Ovary (tissue), 3 donors: ENCODE results near the gene DNAJB1.

ENCODE experiments used
- EP300 ChIP-seq: sonication (generic); formaldehyde crosslinking; IDR thresholded peaks from one replicate; pipeline ENCODE4 v1.6.1; 2017; ENCODE audit warnings: antibody characterized with exemption
- POLR2A ChIP-seq: fragments of 450-650 bp; IDR thresholded peaks from one replicate; pipeline ENCODE4 v1.6.1; 2017; ENCODE audit warnings: antibody characterized with exemption, mild to moderate bottlenecking, moderate library complexity
- TF ChIP-seq, protein P1 (sequence below), 3 donors: fragments of 450-650 bp in 2 of 3; fragments of 200-600 bp in 1 of 3; IDR thresholded peaks; one replicate each; pipeline versions ENCODE4 v1.5.1 to v1.8.0; 2016 to 2022; ENCODE audit warnings: antibody characterized with exemption in 3 of 3, mild to moderate bottlenecking in 1 of 3
- donor health status: DM: no; HTN: no; CAD: no.

DNA sequence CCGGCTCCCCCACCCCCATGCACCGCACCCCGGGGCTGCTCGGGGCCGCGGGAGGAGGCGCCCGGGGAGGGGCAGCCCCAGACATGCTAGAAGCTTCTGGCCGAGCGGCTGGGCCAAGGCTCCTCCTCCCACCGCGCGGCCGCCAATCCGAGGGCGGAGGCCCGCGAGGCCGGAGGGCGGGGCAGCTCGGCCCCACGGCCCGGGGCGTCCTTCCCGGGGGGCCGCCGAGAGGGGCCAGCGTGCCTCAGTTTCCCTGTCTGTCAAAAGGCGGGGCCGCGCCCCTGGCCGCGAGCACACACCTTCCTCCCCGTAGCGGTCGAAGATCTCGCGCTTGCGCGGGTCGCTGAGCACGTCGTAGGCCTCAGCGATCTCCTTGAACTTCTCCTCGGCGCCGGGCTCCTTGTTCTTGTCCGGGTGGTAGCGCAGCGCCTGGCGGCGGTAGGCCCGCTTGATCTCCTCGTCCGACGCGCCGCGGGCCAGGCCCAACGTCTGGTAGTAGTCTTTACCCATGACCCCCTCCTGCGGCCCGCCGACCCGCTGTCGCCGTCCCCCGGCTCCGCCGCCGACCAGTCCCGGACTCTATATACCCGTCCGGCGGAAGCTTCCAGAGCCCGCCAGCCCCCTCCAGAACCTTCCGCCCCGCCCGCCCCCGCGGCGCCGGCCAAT lies at the start of gene DNAJB1:
- TF ChIP-seq, protein P1, sequence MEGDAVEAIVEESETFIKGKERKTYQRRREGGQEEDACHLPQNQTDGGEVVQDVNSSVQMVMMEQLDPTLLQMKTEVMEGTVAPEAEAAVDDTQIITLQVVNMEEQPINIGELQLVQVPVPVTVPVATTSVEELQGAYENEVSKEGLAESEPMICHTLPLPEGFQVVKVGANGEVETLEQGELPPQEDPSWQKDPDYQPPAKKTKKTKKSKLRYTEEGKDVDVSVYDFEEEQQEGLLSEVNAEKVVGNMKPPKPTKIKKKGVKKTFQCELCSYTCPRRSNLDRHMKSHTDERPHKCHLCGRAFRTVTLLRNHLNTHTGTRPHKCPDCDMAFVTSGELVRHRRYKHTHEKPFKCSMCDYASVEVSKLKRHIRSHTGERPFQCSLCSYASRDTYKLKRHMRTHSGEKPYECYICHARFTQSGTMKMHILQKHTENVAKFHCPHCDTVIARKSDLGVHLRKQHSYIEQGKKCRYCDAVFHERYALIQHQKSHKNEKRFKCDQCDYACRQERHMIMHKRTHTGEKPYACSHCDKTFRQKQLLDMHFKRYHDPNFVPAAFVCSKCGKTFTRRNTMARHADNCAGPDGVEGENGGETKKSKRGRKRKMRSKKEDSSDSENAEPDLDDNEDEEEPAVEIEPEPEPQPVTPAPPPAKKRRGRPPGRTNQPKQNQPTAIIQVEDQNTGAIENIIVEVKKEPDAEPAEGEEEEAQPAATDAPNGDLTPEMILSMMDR (IDR thresholded peaks at IDR 0.05) = peak in 1 of 3 donors; percentile 26
- TF ChIP-seq POLR2A (peak; percentile 93), EP300 (no peak)
